MM.1S (cell line): Measurements from ENCODE around the gene CYGB.

Source experiments
- CTCF ChIP-seq: fragments of 300-600 bp; sonication (generic); IDR thresholded peaks from 2 replicates; pipeline ENCODE4 v1.5.1; 2016; ENCODE audit warnings: antibody characterized with exemption, low read length, mixed read lengths
- EZH2 ChIP-seq: fragments of 300-600 bp; sonication (generic); optimal IDR thresholded peaks from 2 replicates; pipeline ENCODE3; 2017; ENCODE audit warnings: low read depth, mild to moderate bottlenecking, antibody characterized with exemption, low read length, mixed read lengths
- EZH2phosphoT487 ChIP-seq: fragments of 300-600 bp; sonication (generic); IDR thresholded peaks from 2 replicates; pipeline ENCODE4 v1.6.1; 2018; ENCODE audit warnings: antibody characterized with exemption, low read length

- no peak for TF ChIP-seq CTCF
- no peak for TF ChIP-seq EZH2phosphoT487
- TF ChIP-seq EZH2 = no peak
Observed at GRCh38 chr17:76538281-76538931, 897 bp upstream of the CYGB start.
